A549 (cell line): Measurements from ENCODE around the gene IPO13. TPM values are rescaled to one million over a fixed set of nuclear protein-coding genes. Genes with fewer than 3 reads are reported as not detected.

Source experiments
- ATAC-seq, 2 experiments: fragments of 200-7000 bp in 1 of 2; fragments of >200 bp in 1 of 2; cut with Nextera tagmentation in 1 of 2; cut with Tn5 transposase in 1 of 2; 3 replicates each; pipeline versions ENCODE4 v1.8.0 to v1.9.1; 2018 to 2020; ENCODE audit warnings: mild to moderate bottlenecking in 1 of 2, moderate library complexity in 1 of 2
- CTCF ChIA-PET: fragments of 300-600 bp; sonication (Branson Sonifier 250); formaldehyde crosslinking; extraction: SDS; loops from one replicate; lab custom pipeline; 2021; ENCODE audit warnings: antibody characterized with exemption, inconsistent platforms; lab: Yijun Ruan, JAX
- POLR2A ChIA-PET: fragments of 350-600 bp; formaldehyde crosslinking; extraction: SDS; loops from one replicate; lab custom pipeline; 2021; ENCODE audit warnings: antibody characterized with exemption, inconsistent platforms; lab: Yijun Ruan, JAX
- DNase-seq, 2 experiments: peaks; one replicate each; pipeline versions ENCODE4 v3.0.0 to v3.0.0-alpha.2; 2011 to 2016; ENCODE audit warnings: low read depth in 1 of 2, low spot score in 1 of 2
- FAIRE-seq: peaks from 2 replicates; lab custom pipeline; 2011; peaks lifted over from hg19 to GRCh38; lab: Jason Lieb, UNC
- H3K27ac ChIP-seq, 2 experiments: fragments of >200 bp; sonication (Bioruptor Twin); formaldehyde crosslinking; 3 replicates each; pipeline ENCODE4 v1.5.1; 2016 to 2017
- H3K4me1 ChIP-seq: fragments of >200 bp; sonication (Bioruptor Twin); formaldehyde crosslinking; 3 replicates; pipeline ENCODE4 v1.6.1; 2016
- H3K4me2 ChIP-seq: fragments of >200 bp; sonication (Bioruptor Twin); formaldehyde crosslinking; 3 replicates; pipeline ENCODE4 v1.6.1; 2016
- H3K4me3 ChIP-seq: fragments of >200 bp; sonication (Bioruptor Twin); formaldehyde crosslinking; 3 replicates; pipeline ENCODE4 v1.5.1; 2016
- H3K9me3 ChIP-seq: fragments of >200 bp; sonication (Bioruptor Twin); formaldehyde crosslinking; 3 replicates; pipeline ENCODE4 v1.6.1; 2016
- BHLHE40 ChIP-seq: IDR thresholded peaks from 2 replicates; pipeline ENCODE4 v1.6.1; 2012; ENCODE audit warnings: low read depth, low read length, inconsistent platforms
- CBX2 ChIP-seq: fragments of 200-600 bp; sonication (generic); IDR thresholded peaks from 2 replicates; pipeline ENCODE4 v1.6.1; 2016; ENCODE audit warnings: low read depth, mild to moderate bottlenecking, borderline replicate concordance
- CTCF ChIP-seq: fragments of >200 bp; sonication (Bioruptor Twin); formaldehyde crosslinking; IDR thresholded peaks from 3 replicates; pipeline ENCODE4 v1.5.1; 2016
- EHMT2 ChIP-seq: fragments of 200-600 bp; sonication (generic); IDR thresholded peaks from 2 replicates; pipeline ENCODE4 v1.6.1; 2016; ENCODE audit warnings: antibody characterized with exemption, low read depth, mild to moderate bottlenecking, moderate library complexity
- FOSB ChIP-seq: fragments of 250-450 bp; sonication (Bioruptor Pico); IDR thresholded peaks from 2 replicates; pipeline ENCODE4 v1.5.0; 2020; ENCODE audit warnings: mild to moderate bottlenecking, moderate library complexity
- FOXS1 ChIP-seq: fragments of 250-450 bp; sonication (Bioruptor Pico); IDR thresholded peaks from 2 replicates; pipeline ENCODE4 v1.5.0; 2020; ENCODE audit warnings: mild to moderate bottlenecking, moderate library complexity
- GATA3 ChIP-seq: IDR thresholded peaks from 2 replicates; pipeline ENCODE4 v1.6.1; 2012; ENCODE audit warnings: borderline replicate concordance
- HEYL ChIP-seq: fragments of 250-450 bp; sonication (Bioruptor Pico); IDR thresholded peaks from 2 replicates; pipeline ENCODE4 v1.8.0; 2021; ENCODE audit warnings: mild to moderate bottlenecking, moderate library complexity
- HMGXB4 ChIP-seq: fragments of 250-450 bp; sonication (Bioruptor Pico); IDR thresholded peaks from 2 replicates; pipeline ENCODE4 v1.5.0; 2021; ENCODE audit warnings: mild to moderate bottlenecking, moderate library complexity, borderline replicate concordance
- JUN ChIP-seq, 2 experiments: fragments of >200 bp; sonication (Bioruptor Twin); formaldehyde crosslinking; IDR thresholded peaks; 2 replicates in 1 of 2; 3 replicates in 1 of 2; pipeline ENCODE4 v1.6.1; 2016 to 2017
- KDM5A ChIP-seq: fragments of 200-600 bp; sonication (generic); IDR thresholded peaks from 2 replicates; pipeline ENCODE4 v1.6.1; 2016; ENCODE audit warnings: antibody characterized with exemption, mild to moderate bottlenecking
- MAFK ChIP-seq: fragments of 450-650 bp; IDR thresholded peaks from 2 replicates; pipeline ENCODE4 v1.6.1; 2014; ENCODE audit not compliant: partially characterized antibody
- MAX ChIP-seq: IDR thresholded peaks from 2 replicates; pipeline ENCODE4 v1.6.1; 2012
- MYC ChIP-seq: IDR thresholded peaks from 2 replicates; pipeline ENCODE4 v1.6.1; 2012; ENCODE audit warnings: mild to moderate bottlenecking, inconsistent platforms, low read length, improper control_type of control experiment, borderline replicate concordance
- NPAS2 ChIP-seq: fragments of 250-450 bp; sonication (Bioruptor Pico); IDR thresholded peaks from 2 replicates; pipeline ENCODE4 v1.8.0; 2022; ENCODE audit warnings: mild to moderate bottlenecking, moderate library complexity, borderline replicate concordance
- PBX3 ChIP-seq: IDR thresholded peaks from 2 replicates; pipeline ENCODE4 v1.6.1; 2012
- POLR2A ChIP-seq: IDR thresholded peaks from 2 replicates; pipeline ENCODE4 v1.6.1; 2012; ENCODE audit warnings: mild to moderate bottlenecking, low read length
- RCOR1 ChIP-seq: fragments of 150-350 bp; IDR thresholded peaks from 2 replicates; pipeline ENCODE4 v1.6.1; 2014; ENCODE audit warnings: antibody characterized with exemption, low read length, low read depth
- TFCP2L1 ChIP-seq: fragments of 250-450 bp; sonication (Bioruptor Pico); IDR thresholded peaks from 2 replicates; pipeline ENCODE4 v1.5.0; 2021; ENCODE audit warnings: mild to moderate bottlenecking
- TP53 ChIP-seq: fragments of 250-450 bp; sonication (Bioruptor Pico); IDR thresholded peaks from 2 replicates; pipeline ENCODE4 v1.5.0; 2021; ENCODE audit warnings: mild to moderate bottlenecking, moderate library complexity
- ZC3H11A ChIP-seq: fragments of 450-650 bp; IDR thresholded peaks from 2 replicates; pipeline ENCODE4 v1.6.1; 2014; ENCODE audit warnings: antibody characterized with exemption, mild to moderate bottlenecking
- WGBS: methylation state at CpG from one replicate; pipeline ENCODE4 v1.1.6; 2017; ENCODE audit errors: missing lambda C conversion rate; 5-methylcytosine and 5-hydroxymethylcytosine counted together
- polyA plus RNA-seq, 4 experiments: library from polyadenylated mRNA; depleted of rRNA in 3 of 4; stranded (reverse); fragments of >200 nt; fragmentation: RNase III in 1 of 4; extraction: RNeasy Plus Mini Kit Qiagen cat#74134 plus additional on column Dnase treatment in 1 of 4; gene quantifications; 2 replicates in 3 of 4; 3 replicates in 1 of 4; pipeline ENCODE4 v1.2.3, GENCODE V29; 2011 to 2017
- TF ChIP-seq, protein P1 (sequence below): fragments of >200 bp; sonication (Bioruptor Twin); formaldehyde crosslinking; IDR thresholded peaks from 3 replicates; pipeline ENCODE4 v1.6.1; 2016
- TF ChIP-seq, protein P2 (sequence below): IDR thresholded peaks from 2 replicates; pipeline ENCODE4 v1.6.1; 2012; ENCODE audit warnings: low read depth, borderline replicate concordance

IPO13 gene
- polyA plus RNA-seq, 2 of the 4 experiments (the other 2 are of a cell fraction) = 8.1 to 15.8 TPM

- TF ChIP-seq GATA3 (no peak), KDM5A (no peak), MAFK (no peak), NPAS2 (CRISPR knock-in tag) (no peak), CBX2 (no peak), FOXS1 (CRISPR knock-in tag) (no peak), RCOR1 (no peak), FOSB (0 out of 2 replicates have a peak, but pooled peaks have one; percentile 46), TP53 (no peak), MYC (no peak), HEYL (CRISPR knock-in tag) (no peak), ZC3H11A (no peak)
- TF ChIP-seq, protein P1, sequence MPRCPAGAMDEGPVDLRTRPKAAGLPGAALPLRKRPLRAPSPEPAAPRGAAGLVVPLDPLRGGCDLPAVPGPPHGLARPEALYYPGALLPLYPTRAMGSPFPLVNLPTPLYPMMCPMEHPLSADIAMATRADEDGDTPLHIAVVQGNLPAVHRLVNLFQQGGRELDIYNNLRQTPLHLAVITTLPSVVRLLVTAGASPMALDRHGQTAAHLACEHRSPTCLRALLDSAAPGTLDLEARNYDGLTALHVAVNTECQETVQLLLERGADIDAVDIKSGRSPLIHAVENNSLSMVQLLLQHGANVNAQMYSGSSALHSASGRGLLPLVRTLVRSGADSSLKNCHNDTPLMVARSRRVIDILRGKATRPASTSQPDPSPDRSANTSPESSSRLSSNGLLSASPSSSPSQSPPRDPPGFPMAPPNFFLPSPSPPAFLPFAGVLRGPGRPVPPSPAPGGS = 0 out of 3 replicates have a peak, but pooled peaks have one; percentile 15
- peaks cover 31% of the 10 kb centered on the region for H3K4me1 ChIP-seq
- no peak for FAIRE-seq
- POLR2A ChIA-PET = no interaction called here
- H3K9me3 ChIP-seq = no peaks in the 10 kb centered on the region
- CTCF ChIA-PET = interaction anchor here (0.9 to 4.1 kb wide), 2 partner anchors 13 to 227 kb away, joined by 3 to 18 read pairs; no protein-coding TSS in a partner anchor
- peak overlapping the region; percentile 84 for H3K4me3 ChIP-seq
- peak overlapping the region; percentile 98 for H3K4me2 ChIP-seq
- peak overlapping the region; percentile 87 to 89 for H3K27ac ChIP-seq
- DNase-seq = no peak
- 0% methylated on average over 3 of the region's 10 CpGs for WGBS
- ATAC-seq = peak; percentile 32 to 54; a peak in 2 of 6 replicates
Observed at GRCh38 chr1:43991200-43991475, 44.4 kb downstream of the IPO13 start.

DNA sequence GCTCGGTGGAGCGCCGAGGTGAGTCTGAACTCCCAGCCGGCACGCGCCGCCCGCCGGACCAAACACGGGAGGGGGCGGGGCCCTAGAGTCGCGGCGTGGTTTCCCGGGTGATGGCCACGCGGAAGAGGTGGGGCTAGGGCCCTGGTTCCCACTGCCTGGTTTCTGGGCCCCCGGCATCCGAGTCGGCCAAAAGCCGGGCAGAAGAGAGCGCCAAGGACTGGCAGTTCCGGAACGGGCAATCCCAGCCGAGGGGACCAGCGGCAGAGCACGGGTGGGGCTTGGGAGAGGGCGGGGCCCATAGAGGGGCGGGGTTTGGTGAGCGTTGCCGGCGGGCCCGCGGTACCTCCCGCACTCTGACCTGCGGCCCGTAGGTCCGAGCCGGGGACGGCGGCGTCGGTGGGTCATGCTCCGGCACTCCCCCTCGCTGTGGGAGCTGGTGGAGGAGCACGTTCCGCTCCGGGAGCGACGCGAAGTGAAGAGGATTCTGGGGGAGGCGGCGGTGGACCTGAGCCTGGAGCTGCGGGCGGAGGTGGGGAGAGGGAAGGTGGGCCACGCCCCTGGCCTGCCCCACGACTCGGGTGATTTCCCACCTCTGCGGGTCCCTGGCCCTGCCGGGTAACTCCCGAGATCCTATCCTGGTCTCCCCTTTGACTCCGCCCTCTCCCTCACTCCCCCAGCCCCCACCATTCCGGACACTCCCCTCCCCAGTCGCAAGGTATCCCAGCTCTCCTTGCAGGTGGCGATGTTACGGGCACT lies 44.9 kb downstream of the IPO13 start, which contains the start of gene CCDC24:
CCDC24 (plus strand) TSS at position 124 of the 756 bp plus-strand sequence; CDS start at position 404, 280 bp downstream.
- H3K4me3 ChIP-seq = peak within 1 kb of the TSS; percentile 84
- FAIRE-seq (no peak), DNase-seq (peak; percentile 65 to 83), ATAC-seq (peak; percentile 73 to 87)
- H3K4me1 ChIP-seq = peaks cover 27% of the 10 kb centered on the region
- POLR2A ChIA-PET = no interaction called here
- 11% methylated on average over 9 of the region's 66 CpGs for WGBS
- CTCF ChIA-PET = interaction anchor here (3.0 to 5.0 kb wide), 4 partner anchors 14 to 228 kb away, joined by 12 to 51 read pairs (median 20); no protein-coding TSS in a partner anchor
- peak in 1 of 2 experiments; percentile 66; a peak in 2 of 5 replicates for TF ChIP-seq JUN (IDR thresholded peaks at IDR 0.05)
- peak; percentile 79 for TF ChIP-seq MAX
- TF ChIP-seq HEYL (CRISPR knock-in tag) = no peak
- TF ChIP-seq, protein P2, sequence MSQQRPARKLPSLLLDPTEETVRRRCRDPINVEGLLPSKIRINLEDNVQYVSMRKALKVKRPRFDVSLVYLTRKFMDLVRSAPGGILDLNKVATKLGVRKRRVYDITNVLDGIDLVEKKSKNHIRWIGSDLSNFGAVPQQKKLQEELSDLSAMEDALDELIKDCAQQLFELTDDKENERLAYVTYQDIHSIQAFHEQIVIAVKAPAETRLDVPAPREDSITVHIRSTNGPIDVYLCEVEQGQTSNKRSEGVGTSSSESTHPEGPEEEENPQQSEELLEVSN = peak; percentile 29
- TF ChIP-seq BHLHE40 = peak; percentile 65
- TF ChIP-seq TFCP2L1 = no peak
- TF ChIP-seq NPAS2 (CRISPR knock-in tag) = peak; percentile 64; the same call in 1 of the 2 replicates
- TF ChIP-seq POLR2A = peak; percentile 43
- TF ChIP-seq PBX3 = peak; percentile 17; the same call in 1 of the 2 replicates
- no peak for TF ChIP-seq CTCF
- no peak for TF ChIP-seq HMGXB4 (CRISPR knock-in tag)
- TF ChIP-seq EHMT2 = no peak
- TF ChIP-seq, protein P1 = 0 out of 3 replicates have a peak, but pooled peaks have one; percentile 9
- no peaks in the 10 kb centered on the region for H3K9me3 ChIP-seq
- H3K27ac ChIP-seq = peak within 1 kb of the TSS; percentile 87 to 89
- H3K4me2 ChIP-seq = peak within 1 kb of the TSS; percentile 98
